ENCODE data around the gene DOK7.

The DOK7 gene

DNA sequence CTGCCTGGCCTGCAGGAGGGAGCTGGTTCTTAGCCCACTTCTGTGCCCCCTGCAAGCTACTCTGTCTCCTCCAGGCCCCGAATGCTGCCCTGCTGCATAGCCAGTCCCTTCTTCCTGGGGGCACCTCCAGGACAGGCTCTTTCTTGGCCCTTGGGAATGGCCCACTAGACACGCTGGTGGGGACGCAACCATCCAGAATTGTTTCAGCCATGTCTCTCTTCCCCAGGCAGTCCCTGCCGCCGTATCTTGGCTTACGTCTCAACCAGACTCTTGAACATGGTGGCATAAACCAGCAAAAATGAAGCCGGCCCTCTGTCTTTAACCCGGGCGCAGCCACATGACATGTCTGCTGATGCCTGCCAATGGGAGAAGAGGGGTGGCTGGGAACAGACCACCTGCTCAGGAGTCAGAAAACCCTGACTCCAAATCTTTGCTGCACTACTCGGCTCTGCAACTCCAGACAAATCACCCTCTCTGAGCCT lies 60.1 kb downstream of the DOK7 start:
- H3K27ac ChIP-seq, result no peak overlapping the region
- TF ChIP-seq, protein P1, sequence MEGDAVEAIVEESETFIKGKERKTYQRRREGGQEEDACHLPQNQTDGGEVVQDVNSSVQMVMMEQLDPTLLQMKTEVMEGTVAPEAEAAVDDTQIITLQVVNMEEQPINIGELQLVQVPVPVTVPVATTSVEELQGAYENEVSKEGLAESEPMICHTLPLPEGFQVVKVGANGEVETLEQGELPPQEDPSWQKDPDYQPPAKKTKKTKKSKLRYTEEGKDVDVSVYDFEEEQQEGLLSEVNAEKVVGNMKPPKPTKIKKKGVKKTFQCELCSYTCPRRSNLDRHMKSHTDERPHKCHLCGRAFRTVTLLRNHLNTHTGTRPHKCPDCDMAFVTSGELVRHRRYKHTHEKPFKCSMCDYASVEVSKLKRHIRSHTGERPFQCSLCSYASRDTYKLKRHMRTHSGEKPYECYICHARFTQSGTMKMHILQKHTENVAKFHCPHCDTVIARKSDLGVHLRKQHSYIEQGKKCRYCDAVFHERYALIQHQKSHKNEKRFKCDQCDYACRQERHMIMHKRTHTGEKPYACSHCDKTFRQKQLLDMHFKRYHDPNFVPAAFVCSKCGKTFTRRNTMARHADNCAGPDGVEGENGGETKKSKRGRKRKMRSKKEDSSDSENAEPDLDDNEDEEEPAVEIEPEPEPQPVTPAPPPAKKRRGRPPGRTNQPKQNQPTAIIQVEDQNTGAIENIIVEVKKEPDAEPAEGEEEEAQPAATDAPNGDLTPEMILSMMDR (conservative IDR thresholded peaks at IDR 0.05), result no peak
- no peak for TF ChIP-seq ZFX (IDR thresholded peaks at IDR 0.05)

GRCh38 chr4:3523628-3524221 lies 60.6 kb downstream of the DOK7 start:
- H3K27ac ChIP-seq, result no peak overlapping the region
- no peak for TF ChIP-seq ZFX (IDR thresholded peaks at IDR 0.05)
- TF ChIP-seq, protein P1 (conservative IDR thresholded peaks at IDR 0.05), result no peak

GRCh38 chr4:3524349-3524748 lies 61.2 kb downstream of the DOK7 start:
- no peak for TF ChIP-seq ZFX (IDR thresholded peaks at IDR 0.05)
- H3K27ac ChIP-seq, result no peak overlapping the region

DNA sequence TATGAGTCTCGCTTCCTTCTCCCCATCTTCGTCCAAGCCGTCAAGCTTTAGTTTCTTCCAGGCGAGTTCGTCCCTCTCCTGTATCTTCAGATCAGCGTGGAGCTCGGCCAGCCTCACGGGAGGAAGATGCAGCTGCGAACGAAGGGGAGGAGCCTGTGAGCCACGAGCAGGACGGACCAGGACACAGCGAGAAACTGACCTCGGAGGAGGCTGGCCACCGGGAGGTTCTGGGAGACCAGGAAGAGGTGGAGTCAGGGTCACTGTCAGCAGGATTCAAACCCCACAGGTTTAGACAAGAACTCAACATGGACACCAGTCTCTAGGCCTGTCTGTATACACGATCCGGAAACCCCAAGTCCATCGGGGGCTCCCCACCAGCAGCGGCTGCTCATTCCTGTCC lies 61.8 kb downstream of the DOK7 start:
- TF ChIP-seq, protein P1 (conservative IDR thresholded peaks at IDR 0.05), result no peak
- TF ChIP-seq ZFX (IDR thresholded peaks at IDR 0.05), result no peak
- H3K27ac ChIP-seq, result no peak overlapping the region

- H3K27ac ChIP-seq, result no peak overlapping the region
- TF ChIP-seq, protein P1 (conservative IDR thresholded peaks at IDR 0.05), result no peak
- TF ChIP-seq ZFX (IDR thresholded peaks at IDR 0.05), result no peak
Observed at GRCh38 chr4:3525532-3526430, 62.7 kb downstream of the DOK7 start.

DNA sequence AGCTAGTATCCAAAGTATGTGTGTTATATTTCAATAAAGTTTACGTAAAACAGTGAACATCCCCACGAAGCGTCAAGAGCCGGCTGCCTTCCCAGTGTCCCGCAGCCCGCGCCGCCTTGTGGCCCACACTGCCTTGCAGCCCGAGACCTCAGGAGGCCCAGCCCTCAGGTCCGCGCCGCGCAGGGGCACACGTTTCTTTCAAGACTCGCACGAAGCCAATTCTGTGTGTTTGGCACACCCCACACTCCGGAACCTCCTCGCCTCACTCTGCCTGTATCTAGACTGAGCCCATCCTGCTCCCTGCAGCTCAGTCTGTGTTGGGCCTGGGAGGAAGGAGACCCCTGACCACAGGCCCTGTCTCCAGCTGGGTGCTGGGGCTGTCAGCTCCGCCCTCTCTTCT lies 63.4 kb downstream of the DOK7 start:
- TF ChIP-seq, protein P1 (conservative IDR thresholded peaks at IDR 0.05), result no peak
- TF ChIP-seq ZFX (IDR thresholded peaks at IDR 0.05), result no peak
- no peak overlapping the region for H3K27ac ChIP-seq

DNA sequence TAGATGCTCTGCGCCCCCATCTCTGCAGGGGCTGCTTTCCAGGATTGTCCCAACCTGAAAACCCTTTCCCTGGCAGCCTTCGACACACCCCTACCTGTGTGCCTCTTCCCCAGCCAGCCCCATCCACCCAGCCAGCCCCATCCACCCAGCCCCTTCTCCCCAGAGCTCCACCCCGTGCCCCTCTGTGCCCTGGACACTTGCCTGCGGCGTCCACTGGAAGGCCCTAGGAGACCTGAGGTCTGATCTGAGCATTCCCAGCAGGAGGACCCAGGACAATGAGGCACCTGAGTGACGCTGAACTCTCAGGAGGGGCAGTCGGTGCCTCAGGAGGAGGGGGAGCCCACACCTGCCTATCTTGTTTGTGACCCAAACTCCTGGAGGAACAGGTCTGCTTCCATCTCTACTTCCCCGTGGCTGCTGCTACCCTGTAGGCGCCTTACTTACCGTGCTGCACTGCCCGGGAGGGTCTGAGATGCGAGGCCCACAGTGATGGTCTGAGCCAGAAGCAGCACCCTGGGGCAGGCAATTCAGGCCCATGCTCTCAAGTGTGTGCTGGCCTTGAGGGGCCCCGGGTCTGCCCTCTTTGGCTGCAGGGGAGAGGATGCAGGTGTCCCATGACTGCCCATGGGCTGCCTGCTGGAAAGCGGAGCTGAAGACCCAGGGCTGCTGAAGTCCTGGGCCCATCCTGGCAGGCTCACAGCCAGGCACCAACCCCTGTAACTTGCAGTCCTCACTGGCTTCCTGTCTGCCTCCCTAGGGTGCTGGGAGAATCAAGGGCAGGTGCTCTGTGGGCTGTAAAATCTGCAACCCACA lies 64.2 kb downstream of the DOK7 start:
- TF ChIP-seq, protein P1 (conservative IDR thresholded peaks at IDR 0.05), result no peak
- TF ChIP-seq ZFX (IDR thresholded peaks at IDR 0.05), result no peak
- no peak overlapping the region for H3K27ac ChIP-seq

All from C4-2B (cell line).